ENCODE measurements around the gene AHNAK2. TPM values are rescaled to one million over a fixed set of nuclear protein-coding genes. Genes with fewer than 3 reads are reported as not detected.
A peak's percentile ranks its signal among the peaks of the same experiment; 100 is the strongest.

AHNAK2 gene
- total RNA-seq, 4 donors from 2014 or later, result 147 to 313 (median 172) TPM

DNA sequence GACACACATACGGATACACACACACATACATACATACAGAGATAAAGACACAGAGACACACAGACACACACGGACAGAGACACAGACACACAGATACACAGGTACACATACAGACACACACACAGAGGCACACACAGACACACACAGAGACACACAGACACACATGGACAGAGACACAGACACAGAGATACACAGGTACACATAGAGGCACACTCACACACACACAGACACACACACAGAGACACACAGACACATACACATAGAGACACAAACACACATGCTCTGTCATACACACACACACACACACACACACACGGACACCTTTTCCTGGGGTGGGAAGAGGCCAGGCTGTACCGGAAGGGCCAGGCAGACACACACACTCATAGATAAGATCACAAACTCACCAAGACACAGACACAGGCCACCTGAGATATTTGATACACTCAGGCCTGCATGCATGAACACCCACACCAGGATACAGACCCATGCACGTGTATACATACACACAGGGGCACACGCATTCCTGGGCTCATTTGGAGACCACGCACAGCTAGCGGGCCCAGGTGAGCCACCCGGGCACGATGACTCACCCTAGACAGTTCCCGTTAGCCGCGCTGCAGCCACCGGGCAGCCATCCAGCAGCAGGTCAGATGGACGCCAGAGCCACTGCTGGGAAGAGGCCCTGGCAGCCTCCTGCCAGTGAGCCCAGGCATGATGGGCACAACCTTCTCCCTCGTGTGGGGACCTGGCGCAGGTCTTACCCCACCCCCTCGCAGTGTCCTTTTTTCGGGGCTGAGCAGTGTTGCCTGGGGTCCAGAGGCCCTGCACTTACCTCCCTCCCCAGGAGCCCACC is 1.8 kb upstream of the AHNAK2 start:
- no peak for DNase-seq
- Histone ChIP-seq H3K4me1 (peaks cover 33 to 63% (median 35%) of the 10 kb centered on the region in 3 donors), H3K27me3 (peaks cover 0 to 26% (median 0%) of the 10 kb centered on the region in 4 donors), H3K27ac (peak overlapping the region in 2 of 4 donors; percentile 33 to 60), H3K4me3 (no peak overlapping the region), H3K36me3 (no peaks in the 10 kb centered on the region), H3K9me3 (no peaks in the 10 kb centered on the region)
- 41 to 45% methylated on average over 6 to 12 of the region's 19 CpGs for WGBS, 2 donors
- TF ChIP-seq, protein P1, sequence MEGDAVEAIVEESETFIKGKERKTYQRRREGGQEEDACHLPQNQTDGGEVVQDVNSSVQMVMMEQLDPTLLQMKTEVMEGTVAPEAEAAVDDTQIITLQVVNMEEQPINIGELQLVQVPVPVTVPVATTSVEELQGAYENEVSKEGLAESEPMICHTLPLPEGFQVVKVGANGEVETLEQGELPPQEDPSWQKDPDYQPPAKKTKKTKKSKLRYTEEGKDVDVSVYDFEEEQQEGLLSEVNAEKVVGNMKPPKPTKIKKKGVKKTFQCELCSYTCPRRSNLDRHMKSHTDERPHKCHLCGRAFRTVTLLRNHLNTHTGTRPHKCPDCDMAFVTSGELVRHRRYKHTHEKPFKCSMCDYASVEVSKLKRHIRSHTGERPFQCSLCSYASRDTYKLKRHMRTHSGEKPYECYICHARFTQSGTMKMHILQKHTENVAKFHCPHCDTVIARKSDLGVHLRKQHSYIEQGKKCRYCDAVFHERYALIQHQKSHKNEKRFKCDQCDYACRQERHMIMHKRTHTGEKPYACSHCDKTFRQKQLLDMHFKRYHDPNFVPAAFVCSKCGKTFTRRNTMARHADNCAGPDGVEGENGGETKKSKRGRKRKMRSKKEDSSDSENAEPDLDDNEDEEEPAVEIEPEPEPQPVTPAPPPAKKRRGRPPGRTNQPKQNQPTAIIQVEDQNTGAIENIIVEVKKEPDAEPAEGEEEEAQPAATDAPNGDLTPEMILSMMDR (IDR thresholded peaks at IDR 0.05), result no peak
- no peak for TF ChIP-seq POLR2A (IDR thresholded peaks at IDR 0.05)
- intact Hi-C loops (cut with DNase I), result no loop called here

DNA sequence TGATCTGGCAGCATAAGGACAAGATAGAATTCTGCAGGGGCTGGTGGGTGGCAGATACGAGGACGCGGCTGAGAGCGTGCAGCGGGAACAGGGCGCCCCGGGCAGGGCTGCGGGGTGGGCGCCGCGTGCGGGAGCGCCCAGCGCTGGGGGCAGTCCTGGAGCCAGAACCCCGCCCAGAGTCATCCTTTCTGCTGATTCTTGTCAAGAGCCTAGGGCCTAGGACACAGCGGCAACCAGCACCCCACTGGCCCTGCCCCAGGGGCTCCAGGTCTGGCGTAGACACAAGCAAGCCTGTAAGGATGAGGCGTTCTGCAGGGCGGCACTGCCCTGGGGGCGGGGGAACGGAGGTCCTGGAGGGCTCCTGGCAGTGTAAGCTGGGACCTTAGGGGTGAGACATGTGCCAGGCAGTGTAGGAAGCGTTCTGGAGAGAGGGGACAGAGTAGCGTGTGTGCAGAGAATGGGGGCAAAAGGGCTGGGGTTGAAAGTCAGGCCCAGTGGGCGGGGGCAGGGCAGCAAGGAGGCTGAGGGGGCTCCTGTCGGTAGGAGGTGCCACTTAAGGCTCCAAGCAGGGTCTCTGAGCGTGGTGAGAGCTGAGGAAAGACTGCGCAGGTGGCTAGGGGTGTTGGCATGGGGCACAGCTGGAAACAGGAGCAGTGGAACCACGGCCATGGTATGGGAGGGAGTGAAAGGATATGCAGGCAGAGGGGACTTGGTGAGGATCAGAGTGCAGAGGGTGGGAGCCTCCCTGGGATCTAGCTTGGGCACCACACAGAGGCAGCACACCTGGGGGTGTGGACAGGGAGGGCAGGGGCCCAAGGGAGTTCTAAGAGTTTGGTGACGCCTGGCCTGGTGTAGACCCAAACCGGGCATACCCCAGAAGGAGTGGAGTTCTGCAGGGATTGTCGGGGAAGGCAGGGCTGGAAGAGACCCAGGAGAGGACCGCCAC is 845 bp upstream of the AHNAK2 start:
- Histone ChIP-seq H3K9me3 (no peaks in the 10 kb centered on the region), H3K27ac (peak overlapping the region in 2 of 4 donors; percentile 60 to 84), H3K36me3 (no peaks in the 10 kb centered on the region), H3K4me3 (peak overlapping the region in 3 of 4 donors; percentile 48 to 77 (median 69)), H3K27me3 (peaks cover 0 to 26% (median 0%) of the 10 kb centered on the region in 4 donors), H3K4me1 (peaks cover 43 to 69% (median 44%) of the 10 kb centered on the region in 3 donors)
- WGBS, 2 donors, result 59 to 66% methylated on average over 21 to 28 of the region's 32 CpGs
- intact Hi-C loops (cut with DNase I), result no loop called here
- DNase-seq, result no peak
- no peak for TF ChIP-seq POLR2A (IDR thresholded peaks at IDR 0.05)
- TF ChIP-seq, protein P1 (IDR thresholded peaks at IDR 0.05), result no peak

DNA sequence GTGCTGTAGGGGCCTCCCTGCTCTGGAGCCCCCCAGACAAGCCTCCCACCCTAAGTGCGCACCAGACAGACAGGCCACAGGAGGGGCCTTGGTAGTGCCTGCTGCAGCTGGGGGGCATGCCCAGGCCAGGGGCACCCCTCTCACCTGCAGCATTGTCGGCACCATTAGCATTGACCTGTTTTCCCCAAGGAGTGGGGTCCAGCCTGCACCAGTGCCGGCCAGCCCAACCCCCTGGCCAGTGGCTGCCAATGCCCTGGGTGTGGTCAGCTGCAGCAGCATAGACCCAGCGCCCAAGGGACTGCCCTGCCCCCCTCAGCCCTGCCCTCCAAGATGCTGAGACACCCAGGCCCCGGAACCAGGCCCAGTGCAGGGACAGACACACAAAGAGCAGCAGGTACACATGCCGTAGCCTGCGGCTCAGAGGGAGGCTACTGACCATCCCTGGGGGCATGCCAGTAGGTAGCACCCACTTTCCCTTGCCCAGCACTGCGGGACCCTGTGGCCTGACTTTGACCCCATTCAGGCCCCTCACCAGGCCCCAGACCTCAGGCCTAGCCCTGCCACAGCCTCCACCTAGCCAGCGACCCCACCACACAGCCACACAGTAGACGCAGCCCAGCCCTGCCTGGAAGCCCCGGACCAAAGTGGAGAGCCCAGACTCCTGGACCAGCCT is 1.0 kb downstream of the AHNAK2 start:
- DNase-seq, result no peak
- Histone ChIP-seq H3K36me3 (no peaks in the 10 kb centered on the region), H3K4me1 (peaks cover 60 to 84% (median 62%) of the 10 kb centered on the region in 3 donors), H3K27ac (peak overlapping the region; percentile 53 to 84 (median 66)), H3K9me3 (no peaks in the 10 kb centered on the region), H3K4me3 (peak overlapping the region; percentile 48 to 77 (median 62)), H3K27me3 (peaks cover 0 to 26% (median 0%) of the 10 kb centered on the region in 4 donors)
- no peak for TF ChIP-seq POLR2A (IDR thresholded peaks at IDR 0.05)
- TF ChIP-seq, protein P1 (IDR thresholded peaks at IDR 0.05), result no peak
- intact Hi-C loops (cut with DNase I), result loop anchor here (2.0 kb wide), 1 partner anchor 70 kb away; no protein-coding TSS in a partner anchor
- WGBS, 2 donors, result no CpG with 5 or more reads among the region's 11 CpGs

DNA sequence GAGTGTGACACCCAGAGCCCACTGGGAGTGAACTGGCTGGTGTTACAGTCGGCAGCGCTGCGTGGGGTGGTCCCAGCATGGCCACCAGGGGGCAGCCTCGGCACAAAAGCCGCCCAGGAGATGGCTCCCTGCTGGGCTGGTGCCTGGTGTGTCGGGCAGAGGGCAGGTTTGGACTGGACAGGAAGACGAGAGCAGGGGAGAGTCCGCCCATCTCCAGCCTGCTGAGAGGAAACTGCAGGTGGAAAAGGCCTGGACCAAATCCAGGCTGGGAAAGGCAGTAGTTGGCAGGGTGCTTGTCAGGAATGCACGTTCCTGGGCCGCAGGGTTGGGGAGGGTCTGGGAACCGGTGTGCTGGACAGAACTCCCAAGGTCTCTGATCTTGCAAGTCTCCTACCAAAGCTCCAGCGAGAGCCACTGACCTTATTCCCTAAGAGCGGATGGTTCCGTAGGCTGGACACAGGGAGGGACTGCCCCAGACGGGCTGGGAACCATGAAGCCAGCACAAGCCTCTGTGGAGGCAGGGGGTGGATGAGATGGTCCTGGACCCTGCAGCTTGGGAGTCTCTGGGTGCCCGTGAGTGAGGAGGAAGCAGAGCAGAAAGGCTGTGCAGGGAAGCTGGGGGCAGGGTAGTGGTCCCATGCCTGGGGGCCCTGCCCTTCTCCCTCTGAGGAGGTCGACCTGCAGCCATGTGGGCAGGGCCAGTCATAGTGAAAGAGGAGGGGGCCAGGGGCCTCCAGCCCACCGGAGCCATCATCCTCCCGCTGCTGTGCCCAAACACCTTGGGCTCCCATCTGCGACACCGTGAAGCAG is 1.8 kb downstream of the AHNAK2 start:
- no peak for TF ChIP-seq POLR2A (IDR thresholded peaks at IDR 0.05)
- TF ChIP-seq, protein P1 (IDR thresholded peaks at IDR 0.05), result peak; percentile 85 to 98 (median 97)
- Histone ChIP-seq H3K4me1 (peaks cover 67 to 92% (median 69%) of the 10 kb centered on the region in 3 donors), H3K9me3 (no peaks in the 10 kb centered on the region), H3K27ac (peak overlapping the region in 3 of 4 donors; percentile 23 to 97 (median 46)), H3K36me3 (no peaks in the 10 kb centered on the region), H3K27me3 (peaks cover 0 to 26% (median 0%) of the 10 kb centered on the region in 4 donors), H3K4me3 (peak overlapping the region in 2 of 4 donors; percentile 69 to 77)
- WGBS, 2 donors, result 24 to 48% methylated on average over 4 to 9 of the region's 21 CpGs
- intact Hi-C loops (cut with DNase I), result loop anchor here (2.0 kb wide), 1 partner anchor 70 kb away; no protein-coding TSS in a partner anchor
- no peak for DNase-seq
